NCI-H128 (cell line): Measurements from ENCODE around the gene SUFU.

Source experiments
- DNase-seq: peaks from one replicate; lab custom pipeline; 2025; ENCODE audit not compliant: unreplicated experiment; lab: John Stamatoyannopoulos, UW

SUFU gene

GRCh38 chr10:102593074-102593803 is 89.5 kb downstream of the SUFU start:
- DNase-seq, result no peak

GRCh38 chr10:102593804-102594079 is 90.0 kb downstream of the SUFU start:
- DNase-seq, result no peak

- no peak for DNase-seq
Measured at GRCh38 chr10:102595293-102595692, 91.5 kb downstream of the SUFU start.

- DNase-seq, result no peak
Measured at GRCh38 chr10:102595897-102596296, 92.1 kb downstream of the SUFU start.

GRCh38 chr10:102596506-102596971 is 92.8 kb downstream of the SUFU start:
- DNase-seq, result no peak

- DNase-seq, result no peak
Measured at GRCh38 chr10:102597131-102597991, 93.6 kb downstream of the SUFU start.

GRCh38 chr10:102598243-102598642 is 94.5 kb downstream of the SUFU start:
- DNase-seq, result no peak

- DNase-seq, result no peak
Measured at GRCh38 chr10:102599565-102600327, 96.0 kb downstream of the SUFU start.

GRCh38 chr10:102600816-102601215 is 97.0 kb downstream of the SUFU start:
- no peak for DNase-seq

GRCh38 chr10:102601639-102602038 is 97.9 kb downstream of the SUFU start:
- DNase-seq, result no peak

- no peak for DNase-seq
Measured at GRCh38 chr10:102602272-102603045, 98.7 kb downstream of the SUFU start.

GRCh38 chr10:102603946-102604345 is 100.2 kb downstream of the SUFU start:
- no peak for DNase-seq

- DNase-seq, result no peak
Measured at GRCh38 chr10:102604439-102604841, 100.7 kb downstream of the SUFU start.

GRCh38 chr10:102605712-102606111 is 101.9 kb downstream of the SUFU start:
- no peak for DNase-seq

- no peak for DNase-seq
Measured at GRCh38 chr10:102608487-102608886, 104.7 kb downstream of the SUFU start.

GRCh38 chr10:102610441-102610887 is 106.7 kb downstream of the SUFU start:
- no peak for DNase-seq

GRCh38 chr10:102611514-102612087 is 107.8 kb downstream of the SUFU start:
- no peak for DNase-seq

GRCh38 chr10:102612964-102613275 is 109.1 kb downstream of the SUFU start:
- DNase-seq, result no peak

GRCh38 chr10:102613286-102613685 is 109.5 kb downstream of the SUFU start:
- no peak for DNase-seq

- DNase-seq, result no peak
Measured at GRCh38 chr10:102613785-102614184, 110.0 kb downstream of the SUFU start.

- no peak for DNase-seq
Measured at GRCh38 chr10:102614888-102615287, 111.1 kb downstream of the SUFU start.
